HG02981 (cell line): Measurements from ENCODE around the gene GPM6B.

ENCODE experiments used
- ATAC-seq: cut with Tn5 transposase; IDR thresholded peaks from one replicate; pipeline ENCODE4 v1.9.1; 2021; ENCODE audit warnings: mild to moderate bottlenecking, moderate library complexity; ENCODE audit not compliant: unreplicated experiment

The GPM6B gene

DNA sequence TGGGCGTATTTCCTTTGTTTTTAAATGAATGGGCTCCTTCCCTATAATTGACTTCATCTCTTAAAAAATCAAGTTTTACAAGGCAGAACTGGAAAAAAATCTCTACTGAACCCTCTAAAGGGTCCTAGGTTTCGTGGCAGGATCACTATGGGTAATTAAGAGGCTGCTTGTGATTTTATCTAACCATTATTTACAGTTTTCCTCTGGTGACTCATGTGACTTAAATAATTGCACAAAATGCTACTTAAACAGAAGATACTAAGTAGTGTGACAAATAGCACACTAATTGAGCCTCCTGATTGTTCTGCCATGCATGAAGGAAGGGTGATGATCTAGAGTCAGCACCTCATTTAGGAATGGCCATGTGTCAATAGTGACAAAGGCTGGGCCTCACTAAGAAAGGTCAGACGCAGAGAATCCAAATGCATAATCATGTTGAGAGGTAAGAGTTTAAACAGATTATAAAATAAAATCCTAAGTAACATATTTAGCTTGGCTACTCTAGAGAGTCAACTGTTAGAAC lies 46.8 kb downstream of the GPM6B start:
- ATAC-seq = no peak

DNA sequence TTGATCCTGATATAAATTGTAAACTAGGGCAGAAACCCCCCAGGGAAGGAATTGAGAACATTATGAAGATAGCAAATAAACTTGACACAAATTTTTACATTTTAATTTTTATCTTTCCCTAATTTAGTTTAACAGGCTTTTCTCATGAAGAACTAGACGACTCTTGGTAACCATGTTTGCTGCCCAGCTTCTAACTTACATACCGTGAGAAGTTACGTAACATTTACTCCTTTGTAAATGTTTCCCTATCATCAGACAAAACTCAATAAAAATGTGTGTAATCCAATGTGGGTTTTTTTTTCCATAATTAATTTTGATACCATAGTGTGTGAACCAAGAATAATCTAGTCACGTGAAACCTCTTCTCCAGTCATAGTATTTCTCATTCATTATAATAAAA lies 48.0 kb downstream of the GPM6B start:
- no peak for ATAC-seq

DNA sequence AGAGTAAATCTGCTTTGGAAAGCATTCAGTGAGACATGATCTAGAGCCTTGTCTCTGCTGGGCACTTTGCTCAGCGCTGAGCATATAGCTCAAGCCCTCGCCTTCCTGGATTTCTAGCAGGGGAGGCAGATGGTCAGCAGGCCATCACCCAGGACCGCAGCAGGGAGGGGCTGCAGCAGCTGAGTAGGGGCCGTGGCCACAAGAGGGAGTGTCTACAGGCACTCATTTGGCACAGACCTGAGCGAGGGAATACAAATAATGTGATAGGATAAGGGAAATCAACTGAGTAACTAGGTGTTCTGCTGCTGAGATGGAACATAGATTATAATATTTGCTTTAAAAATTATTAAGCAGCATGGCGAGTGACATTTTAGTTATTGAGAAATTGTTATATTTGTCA lies 52.1 kb downstream of the GPM6B start:
- no peak for ATAC-seq

DNA sequence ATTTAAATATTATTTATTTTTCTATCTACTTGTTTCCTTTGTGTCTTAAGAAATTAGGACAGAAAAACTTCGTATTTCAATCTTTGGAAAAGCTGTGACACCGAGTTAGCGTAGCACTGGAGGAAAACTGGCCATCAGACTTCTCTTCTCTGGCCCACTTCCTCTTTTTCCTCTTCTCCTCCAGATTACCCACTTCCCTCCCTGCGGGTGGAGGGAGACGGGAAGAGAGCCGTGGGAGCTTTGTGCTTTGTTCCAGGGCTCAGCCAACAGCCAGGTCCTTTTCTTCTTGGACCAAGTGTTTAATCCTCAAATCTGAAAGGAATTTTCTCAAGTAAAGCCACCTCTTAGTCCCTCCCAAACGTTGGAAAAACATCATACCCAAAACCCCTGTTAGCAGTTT lies 52.6 kb downstream of the GPM6B start:
- ATAC-seq = no peak

DNA sequence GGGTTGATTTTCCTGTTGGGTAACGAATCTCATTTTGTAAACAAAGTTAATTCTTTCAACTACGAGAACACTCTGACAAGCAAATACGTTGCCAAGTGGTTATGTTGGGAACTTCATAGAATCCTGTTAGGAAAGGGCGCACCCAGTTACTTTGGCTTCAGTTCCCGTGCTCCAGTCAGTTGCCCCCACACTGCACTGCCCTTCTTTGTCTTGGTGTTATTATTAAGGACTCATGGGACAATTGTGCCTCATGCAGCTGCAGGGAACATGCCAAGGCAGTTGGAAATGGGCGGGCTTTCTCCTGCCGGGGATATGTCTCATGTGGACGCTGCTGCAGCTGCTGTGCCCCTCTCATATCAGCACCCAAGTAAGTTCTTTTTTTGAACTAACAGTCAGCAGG lies 53.4 kb downstream of the GPM6B start:
- ATAC-seq = no peak

DNA sequence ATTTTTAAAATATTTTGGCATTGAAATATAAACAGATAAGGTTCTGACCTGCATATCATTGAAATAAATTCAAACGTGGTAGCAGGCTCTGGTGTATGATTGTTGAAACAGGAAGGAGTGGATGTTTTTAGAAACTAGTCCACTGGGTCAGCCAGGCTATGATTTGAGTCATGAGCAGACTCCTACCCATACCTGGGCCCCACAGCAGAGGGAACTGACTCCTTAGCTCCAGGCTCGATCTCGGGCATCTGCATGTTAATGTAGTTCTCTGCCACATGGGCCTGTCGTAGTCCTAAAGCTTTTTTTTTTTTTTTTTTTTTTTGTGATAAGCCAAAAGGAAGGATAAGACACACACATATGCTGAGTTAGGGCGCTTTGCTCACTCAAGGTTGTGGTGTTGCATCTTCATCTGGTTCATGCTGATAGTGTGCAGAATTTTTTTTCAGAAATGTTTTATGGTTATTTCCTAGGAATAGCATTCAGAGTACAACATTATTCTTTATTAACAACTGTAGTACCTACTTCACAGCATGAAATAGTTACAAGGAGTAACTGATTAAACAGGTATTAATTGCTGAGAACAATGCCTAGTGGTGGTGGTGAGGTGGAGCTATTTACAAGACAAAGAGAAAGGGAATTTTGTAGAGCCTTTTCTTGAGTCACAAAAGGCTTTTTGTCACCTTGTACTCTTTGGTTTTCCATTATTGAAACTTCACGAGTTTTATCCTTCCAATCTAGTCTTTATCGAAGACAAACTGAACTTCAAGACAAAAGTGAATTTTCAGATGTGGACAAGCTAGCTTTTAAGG lies 55.1 kb downstream of the GPM6B start:
- peak; percentile 64 for ATAC-seq

DNA sequence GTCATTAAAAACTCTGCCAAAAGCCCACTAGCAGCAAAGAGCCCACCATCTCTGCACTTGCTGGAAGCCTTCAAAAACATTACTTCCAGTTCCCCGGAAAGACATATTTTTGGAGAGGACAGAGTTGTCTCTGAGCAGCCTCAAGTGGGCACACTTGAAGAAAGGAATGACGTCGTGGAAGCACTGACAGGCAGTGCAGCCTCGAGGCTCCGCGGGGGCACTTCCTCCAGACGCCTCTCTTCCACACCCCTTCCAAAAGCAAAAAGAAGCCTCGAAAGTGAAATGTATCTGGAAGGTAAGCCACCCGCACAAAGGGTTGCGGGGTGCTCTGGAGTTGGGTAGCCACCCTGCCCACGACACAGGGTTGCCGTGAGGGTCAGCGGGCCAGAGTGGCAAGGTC lies 56.5 kb downstream of the GPM6B start:
- no peak for ATAC-seq

DNA sequence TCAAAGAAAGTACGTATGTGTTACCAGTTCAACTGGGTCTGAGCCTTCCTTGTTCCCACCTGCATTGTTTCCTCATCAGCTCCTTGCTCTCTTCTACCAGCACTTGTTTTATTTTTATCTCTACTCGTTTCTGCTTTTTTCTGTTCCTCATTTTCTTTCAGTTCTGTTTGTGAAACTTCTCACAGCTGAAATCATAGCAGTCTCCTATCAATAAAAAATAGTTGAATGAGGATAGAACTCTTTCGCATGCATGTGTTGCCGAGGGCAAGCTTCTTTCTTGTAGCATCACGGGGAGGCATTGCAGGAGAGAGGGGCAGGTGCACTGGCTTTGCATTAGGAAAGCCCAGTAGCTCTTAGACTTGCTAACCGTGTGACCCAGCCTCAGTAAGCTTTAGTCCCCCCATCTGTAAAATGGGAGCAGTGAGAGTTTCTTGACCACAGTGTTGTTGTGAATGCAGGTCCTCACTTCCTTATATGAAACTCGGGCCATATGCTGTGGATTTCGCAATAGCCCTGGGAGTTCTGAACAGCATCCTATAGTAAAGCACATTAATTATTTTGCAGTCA lies 57.7 kb downstream of the GPM6B start:
- ATAC-seq = peak; percentile 55

DNA sequence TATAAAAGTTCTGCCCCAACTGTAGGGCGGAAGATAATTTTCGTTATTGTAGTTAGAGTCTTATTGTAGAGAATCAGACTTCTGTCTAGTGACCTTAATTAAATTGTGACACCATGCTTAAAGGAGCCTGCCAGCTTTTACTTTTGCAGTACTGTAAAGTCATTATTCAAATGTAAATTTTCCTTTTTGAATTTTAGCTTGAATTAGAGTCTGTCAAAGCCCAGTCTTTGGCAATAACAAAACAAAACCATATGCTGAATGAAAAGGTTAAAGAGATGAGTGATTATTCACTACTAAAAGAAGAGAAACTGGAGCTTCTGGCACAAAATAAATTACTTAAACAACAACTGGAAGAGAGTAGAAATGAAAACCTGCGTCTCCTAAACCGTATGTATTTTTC lies 60.5 kb downstream of the GPM6B start:
- no peak for ATAC-seq

DNA sequence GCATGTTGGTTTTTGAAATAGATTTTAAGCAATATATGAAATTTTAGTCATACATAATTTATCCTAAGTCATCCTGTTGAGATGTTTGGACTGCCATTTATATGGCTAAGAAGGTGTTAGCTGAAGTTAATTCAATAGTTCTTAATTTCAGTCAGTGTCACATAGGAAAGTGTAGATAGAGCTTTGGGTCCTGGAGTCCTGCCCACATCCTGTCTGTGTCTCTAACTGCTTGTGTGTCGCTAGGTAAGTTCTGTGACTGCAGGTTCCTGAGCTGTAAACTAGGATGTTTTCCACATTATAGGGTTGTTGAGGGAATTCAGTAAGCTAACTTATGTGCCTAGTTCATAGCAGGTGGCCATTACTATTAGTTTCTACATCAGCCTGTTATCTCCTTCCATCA lies 61.6 kb downstream of the GPM6B start:
- no peak for ATAC-seq

DNA sequence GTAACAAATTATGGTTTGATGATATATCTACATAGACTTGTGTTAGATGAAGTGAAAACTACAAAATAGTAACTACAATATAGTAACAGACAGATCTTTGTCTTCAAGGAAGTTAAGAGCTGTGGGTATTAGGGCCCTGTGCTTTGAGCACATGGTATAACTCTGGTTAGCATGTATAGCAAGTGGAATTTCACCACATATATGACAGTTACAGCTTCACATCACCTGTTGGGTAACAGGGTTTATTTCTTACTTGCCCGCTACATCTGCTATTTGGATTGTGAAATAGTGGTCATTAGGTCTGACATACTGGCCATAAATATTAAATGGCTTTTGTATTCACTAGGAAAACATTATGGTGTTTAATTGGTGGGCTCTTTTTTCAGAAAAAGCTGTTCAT lies 62.1 kb downstream of the GPM6B start:
- no peak for ATAC-seq

DNA sequence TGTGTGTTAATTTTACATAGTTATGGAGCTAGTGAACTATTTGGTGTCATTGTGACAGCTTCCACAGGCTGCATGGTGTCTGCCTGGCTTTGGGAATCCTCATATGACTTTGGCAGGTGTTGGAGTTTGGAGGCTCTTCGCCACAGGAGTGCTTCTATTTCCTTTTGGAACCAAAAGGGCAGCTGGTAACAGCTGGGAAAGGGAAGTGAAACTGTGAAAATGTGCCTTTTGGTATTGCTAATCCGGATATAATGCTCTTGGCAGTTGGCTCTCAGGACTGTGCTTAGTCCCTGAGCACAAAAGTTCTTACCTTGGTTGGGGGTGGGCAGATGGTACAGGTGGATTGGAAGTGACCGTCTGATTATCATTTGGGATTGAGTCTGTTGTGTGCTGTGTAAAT lies 64.2 kb downstream of the GPM6B start:
- ATAC-seq = peak; percentile 64

DNA sequence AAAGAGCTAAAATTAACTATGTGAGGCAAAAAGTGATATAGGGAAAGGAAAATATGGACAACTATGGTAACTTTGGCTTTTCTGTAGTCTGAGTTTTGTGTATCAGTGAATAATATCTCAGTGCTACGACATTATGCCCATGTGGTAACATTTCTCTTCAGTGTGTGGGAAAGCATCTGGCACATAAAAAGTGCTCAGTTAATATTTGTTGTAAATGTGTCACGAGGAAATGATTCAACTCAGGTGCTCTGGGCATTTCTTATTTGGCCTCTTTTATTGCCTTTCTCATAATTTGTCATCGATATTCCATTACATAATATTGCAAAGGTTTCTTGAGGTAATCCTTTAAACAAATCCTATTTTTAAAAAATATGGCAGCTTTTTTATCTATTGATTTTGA lies 64.8 kb downstream of the GPM6B start:
- ATAC-seq = no peak

DNA sequence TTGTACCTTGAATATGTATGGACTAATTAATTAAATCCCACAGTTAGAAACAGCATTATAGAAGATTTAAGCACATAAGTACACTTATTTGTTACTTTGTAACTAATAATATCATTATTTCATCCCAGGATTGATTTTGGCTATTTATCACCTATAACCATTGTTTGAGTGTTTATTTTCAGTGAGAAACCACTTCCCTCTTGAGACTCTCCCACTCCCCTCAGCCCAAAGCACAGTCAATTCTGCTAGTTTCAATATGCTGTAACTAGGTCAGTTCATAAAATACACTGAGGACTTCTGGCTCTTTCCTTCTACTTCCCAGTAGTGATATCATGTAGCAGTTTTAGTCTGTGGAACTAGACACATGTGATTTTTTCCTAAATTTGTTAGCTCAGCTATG lies 66.1 kb downstream of the GPM6B start:
- ATAC-seq = no peak

DNA sequence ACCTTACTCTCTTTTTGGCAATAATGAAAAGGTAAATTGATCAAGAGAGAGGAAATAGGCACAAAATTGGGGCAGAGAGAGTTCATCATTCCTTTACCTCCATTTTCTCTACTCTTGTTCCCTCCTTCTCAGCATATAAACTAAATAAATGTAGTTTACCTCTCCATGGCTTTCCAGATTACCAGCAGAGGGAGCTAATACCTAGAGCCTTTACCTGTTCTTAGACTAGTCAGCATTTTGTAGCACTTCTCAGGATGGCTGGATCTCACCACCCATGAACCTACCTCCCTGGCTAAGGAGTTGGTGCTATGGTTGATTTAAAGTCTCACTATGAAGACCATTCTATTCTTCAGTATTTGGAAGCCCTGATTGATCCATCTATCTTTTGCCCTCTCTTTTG lies 66.7 kb downstream of the GPM6B start:
- ATAC-seq = peak; percentile 38

DNA sequence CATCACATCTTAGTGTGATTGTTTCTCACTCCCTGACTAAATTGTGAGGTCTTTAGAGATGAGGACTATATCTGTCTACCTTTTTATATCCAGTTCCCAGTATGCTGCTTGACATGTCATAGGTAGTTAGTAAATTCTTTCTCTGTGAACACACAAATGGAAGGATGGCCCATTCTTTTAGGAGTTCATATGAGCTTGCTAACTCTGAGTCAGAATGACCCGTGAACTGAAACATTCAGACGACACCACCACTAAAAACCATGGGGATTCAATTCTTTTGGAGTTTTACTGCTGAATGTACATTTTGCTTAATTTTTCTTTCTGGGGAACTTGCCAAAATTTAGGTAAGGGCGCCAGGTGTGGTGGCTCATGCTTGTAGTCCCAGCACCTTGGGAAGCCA lies 68.4 kb downstream of the GPM6B start:
- no peak for ATAC-seq

DNA sequence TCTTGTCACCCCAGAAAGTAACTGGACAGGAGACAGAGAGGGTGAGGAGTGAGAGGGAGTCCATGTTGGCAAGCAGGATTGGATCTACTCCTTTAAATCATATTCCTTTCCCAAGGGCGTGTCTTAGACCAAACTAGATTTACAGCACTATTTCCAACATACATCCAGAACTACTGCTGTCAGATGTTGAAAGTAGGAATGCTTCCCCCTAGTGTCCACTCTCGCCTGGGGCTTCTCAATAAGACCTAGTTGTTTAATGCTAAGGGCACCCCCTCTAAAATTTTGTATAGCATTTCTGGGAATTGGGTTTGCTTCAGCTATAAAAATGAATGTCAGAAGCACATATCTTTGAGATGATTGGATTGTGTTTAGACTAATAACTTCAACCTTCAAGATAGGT lies 69.1 kb downstream of the GPM6B start:
- no peak for ATAC-seq

DNA sequence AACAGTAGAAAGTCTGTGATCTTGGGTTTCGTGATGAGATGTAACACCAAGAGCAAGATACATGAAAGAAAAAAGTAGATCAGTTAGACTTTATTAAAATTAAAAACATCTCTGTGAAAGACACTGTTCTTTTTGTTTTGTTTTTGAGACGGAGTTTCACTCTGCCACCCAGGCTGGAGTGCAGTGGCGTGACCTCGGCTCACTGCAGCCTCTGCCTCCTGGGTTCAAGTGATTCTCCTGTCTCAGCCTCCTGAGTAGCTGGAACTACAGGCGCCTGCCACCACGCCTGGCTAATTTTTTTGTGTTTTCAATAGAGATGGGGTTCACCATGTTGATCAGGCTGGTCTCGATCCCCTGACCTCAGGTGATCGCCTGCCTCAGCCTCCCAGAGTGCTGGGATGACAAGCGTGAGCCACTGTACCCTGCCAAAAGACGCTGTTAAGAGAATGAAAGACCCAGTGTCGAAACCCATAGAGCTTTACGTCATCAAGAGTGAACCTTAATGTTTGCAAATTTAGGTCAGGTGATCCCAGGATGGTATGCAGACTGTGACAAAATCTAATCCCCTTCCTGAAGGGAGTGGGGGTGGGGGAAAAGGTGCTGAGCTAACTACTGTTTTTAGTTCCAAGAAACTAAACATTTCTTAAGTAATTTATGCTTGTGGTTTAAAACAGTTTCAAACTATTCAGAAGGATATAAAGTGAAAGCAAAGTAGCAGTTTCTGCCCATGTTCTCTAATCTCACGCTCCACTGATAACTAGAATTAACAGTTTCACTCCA lies 74.3 kb downstream of the GPM6B start:
- ATAC-seq = peak; percentile 91

DNA sequence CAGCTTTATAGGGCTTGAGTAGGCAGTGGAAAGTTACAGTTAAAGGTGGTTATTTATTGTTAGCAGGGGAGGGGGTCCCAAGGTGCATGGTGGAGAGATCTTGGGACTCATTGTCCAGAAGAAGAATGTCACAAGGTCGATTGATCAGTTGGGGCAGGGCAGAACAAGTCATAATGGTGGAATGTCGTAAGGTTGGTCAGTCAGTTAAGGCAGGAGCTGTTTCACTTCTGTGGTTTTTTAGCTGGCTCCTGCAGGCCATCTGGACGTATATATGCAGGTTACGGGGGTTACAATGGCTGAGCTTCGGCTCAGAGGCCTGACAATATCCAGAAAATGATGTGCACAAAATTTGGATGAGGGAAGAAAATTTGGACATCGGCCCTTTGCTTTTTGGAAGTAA lies 75.2 kb downstream of the GPM6B start:
- no peak for ATAC-seq

DNA sequence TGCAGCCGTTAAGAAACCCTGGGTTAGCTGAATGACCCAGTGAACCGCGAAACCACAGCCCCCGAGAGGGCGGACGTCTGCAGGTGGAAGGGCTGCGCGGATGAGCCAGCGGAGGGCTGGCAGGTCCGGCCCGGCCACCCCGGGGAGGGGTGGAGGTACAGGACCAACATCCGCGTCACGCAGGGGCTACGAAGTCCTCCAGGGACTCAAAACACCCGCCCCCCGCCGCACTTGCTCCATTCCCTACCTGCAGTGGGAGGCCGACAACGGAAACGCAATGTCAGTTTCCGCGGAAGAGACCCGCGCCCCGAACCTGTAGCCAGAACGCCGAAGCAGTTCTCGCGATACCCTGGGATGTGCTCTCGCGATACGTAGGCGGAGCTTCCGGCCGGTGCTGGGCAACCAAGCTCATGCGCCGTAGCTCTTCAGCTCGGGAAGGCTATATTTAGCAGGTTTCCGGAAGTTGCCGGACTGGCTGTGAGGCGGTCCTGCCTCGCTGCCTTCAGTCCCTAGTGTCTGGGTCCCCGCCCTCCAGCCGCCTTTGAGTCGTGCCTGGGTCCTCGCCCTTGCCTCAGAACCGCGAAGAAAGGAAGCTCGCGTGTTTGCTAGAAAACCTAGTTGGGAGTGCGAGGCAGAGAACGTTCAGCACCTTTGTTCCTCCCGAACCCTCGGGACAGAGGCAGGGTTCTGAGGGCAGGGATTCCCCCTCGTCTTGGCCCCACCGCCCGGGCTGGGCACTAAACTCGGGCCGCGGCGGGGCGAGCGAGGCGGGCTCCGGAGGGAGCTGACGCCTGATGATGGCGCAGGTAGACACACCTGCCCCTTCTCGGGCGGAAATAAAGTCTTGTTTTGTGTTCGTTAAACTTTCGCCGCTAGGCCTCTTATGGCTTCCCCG lies 82.4 kb downstream of the GPM6B start, which contains the start of the genes OFD1 and TRAPPC2:
Gene OFD1, plus strand, starts transcription at position 471 of the 895 bp plus-strand sequence. Its CDS starts 324 bp downstream, at position 795.
Gene TRAPPC2, minus strand, starts transcription at position 343 of the 895 bp plus-strand sequence. CDS start 14,657 bp downstream, outside the sequence.
- ATAC-seq = peak; percentile 89

DNA sequence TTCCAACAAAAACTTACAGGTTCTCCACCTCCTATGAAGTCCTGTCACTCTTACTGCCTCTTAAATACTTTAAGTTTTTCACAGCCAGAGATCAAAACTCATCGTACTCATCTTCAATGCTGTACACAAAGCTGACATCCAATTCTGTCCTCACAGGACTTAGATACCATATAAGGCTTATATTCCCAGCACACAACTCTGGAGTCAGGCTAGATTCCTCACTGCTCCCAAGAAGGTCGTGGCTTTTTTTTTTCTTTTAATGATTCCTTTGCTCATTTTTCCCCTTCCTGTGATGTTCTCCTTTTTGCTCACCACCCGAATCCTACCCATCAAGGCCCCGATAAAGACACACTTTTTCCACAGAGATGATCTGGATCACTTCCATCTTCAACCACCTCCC lies 83.4 kb downstream of the GPM6B start:
- ATAC-seq = no peak
